Psoas muscle (tissue), 8 donors: ENCODE results near the gene ULBP2. TPM values are rescaled to one million over a fixed set of nuclear protein-coding genes. Genes with fewer than 3 reads are reported as not detected.
A peak's percentile ranks its signal among the peaks of the same experiment; 100 is the strongest.
"Not testable (repeated sequence)": the region's sequence is repeated elsewhere in the genome, so short reads cannot be mapped to it uniquely, and the experiment has no call there.

Experiments used
- ATAC-seq, 4 donors: fragments of 200-7000 bp; cut with Tn5 transposase; one replicate each; pipeline ENCODE4 v1.9.1; 2020; ENCODE audit warnings: moderate library complexity in 3 of 4, mild to moderate bottlenecking in 2 of 4
- DNase-seq, 2 donors: peaks; one replicate each; pipeline ENCODE4 v3.0.0-alpha.2; 2020
- H3K27ac ChIP-seq: fragments of 200-600 bp; one replicate; pipeline ENCODE4 v1.8.0; 2022
- H3K27me3 ChIP-seq, 3 donors: fragments of 200-600 bp in 1 of 3; one replicate each; pipeline versions ENCODE4 v1.6.1 to v1.8.0; 2013 to 2022; ENCODE audit warnings: low read length in 2 of 3, mild to moderate bottlenecking in 2 of 3, moderate library complexity in 1 of 3; ENCODE audit not compliant: insufficient read depth in 3 of 3
- H3K36me3 ChIP-seq, 2 donors: fragments of 200-600 bp in 1 of 2; one replicate each; pipeline versions ENCODE4 v1.6.1 to v1.8.0; 2013 to 2022; ENCODE audit warnings: low read depth in 1 of 2, mild to moderate bottlenecking in 1 of 2, moderate library complexity in 1 of 2; ENCODE audit not compliant: insufficient read depth in 1 of 2
- H3K4me1 ChIP-seq: fragments of 200-600 bp; one replicate; pipeline ENCODE4 v1.8.0; 2022
- H3K4me3 ChIP-seq: fragments of 200-600 bp; one replicate; pipeline ENCODE4 v1.8.0; 2022; ENCODE audit warnings: mild to moderate bottlenecking
- H3K9me3 ChIP-seq: fragments of 200-600 bp; one replicate; pipeline ENCODE4 v1.8.0; 2022
- WGBS, 3 donors: extraction: QIAGEN DNeasy Blood & Tissue Kit; methylation state at CpG; one replicate each; pipeline versions ENCODE4 v1.1.6 to v1.1.7; 2013; 5-methylcytosine and 5-hydroxymethylcytosine counted together
- intact Hi-C, 2 donors: fragments of 100-400 bp; cut with DNase I; formaldehyde crosslinking; loops; one replicate each; pipeline versions ENCODE4 v1.11.0 to v1.14.2; 2022
- polyA plus RNA-seq, 3 donors: library from polyadenylated mRNA; stranded (reverse); fragments of 200-250 nt; gene quantifications; one replicate each; pipeline ENCODE4 v1.2.3, GENCODE V29; 2013
- total RNA-seq, 4 donors: library from RNA; stranded (reverse); fragmentation: NEBNext Ultra II Directional in 2 of 4; extraction: Animal tissue kit (Norgen Biotek cat#: 25700) in 2 of 4; gene quantifications; one replicate each; pipeline versions ENCODE4 v1.2.1 to v1.2.4, GENCODE V29; 2021 to 2023
- TF ChIP-seq, protein P1 (sequence below): fragments of 200-600 bp; IDR thresholded peaks from one replicate; pipeline ENCODE4 v1.8.0; 2022; ENCODE audit warnings: antibody characterized with exemption
- donor health status: healthy with polysubstance abuse.
- donor health status: DM: no; HTN: no; CAD: no; lungs with moderate emphysema.
- donor health status: Bipolar disorder and iron deficiency.
- donor health status: healthy.
- donor health status: DM: yes; HTN: yes; CAD: no.
- donor health status: DM: no; HTN: no; CAD: no.
- donor health status: DM: no; HTN: no; CAD: no.
- donor health status: DM: yes; HTN: yes; CAD: no.

The ULBP2 gene
- total and polyA plus RNA-seq, 7 donors = 0.17 to 0.81 (median 0.64) TPM; not detected in 1

DNA sequence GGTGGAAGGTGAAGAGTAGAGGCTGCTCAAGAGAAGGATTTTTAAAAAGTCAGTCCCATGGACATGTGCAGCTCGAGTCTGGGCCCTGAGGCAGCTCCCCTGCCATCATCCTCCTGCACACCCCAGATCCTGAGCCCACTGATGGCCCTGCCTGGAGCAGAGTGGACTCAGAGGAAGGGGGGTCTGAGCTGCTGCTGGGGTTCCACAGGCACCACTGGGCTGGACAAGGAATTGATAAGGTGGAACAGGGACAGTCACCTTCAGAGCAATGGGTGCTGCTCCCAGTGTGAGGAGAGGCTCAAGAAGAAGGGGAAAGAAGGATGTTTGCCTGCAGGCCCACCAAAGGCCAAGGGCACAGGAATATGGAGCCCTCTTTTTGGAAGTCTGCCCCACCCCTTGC, 6.2 kb downstream of the ULBP2 start:
- Histone ChIP-seq H3K27me3 (peaks cover 0 to 31% (median 2%) of the 10 kb centered on the region in 3 donors), H3K4me3 (no peak overlapping the region), H3K36me3 (no peaks in the 10 kb centered on the region), H3K27ac (no peak overlapping the region), H3K4me1 (no peaks in the 10 kb centered on the region), H3K9me3 (no peaks in the 10 kb centered on the region)
- ATAC-seq (no peak), DNase-seq (no peak)
- intact Hi-C loops = no loop called here
- 83 to 100% (median 91%) methylated on average over 1 of the region's 1 CpG for WGBS, 3 donors
- TF ChIP-seq, protein P1, sequence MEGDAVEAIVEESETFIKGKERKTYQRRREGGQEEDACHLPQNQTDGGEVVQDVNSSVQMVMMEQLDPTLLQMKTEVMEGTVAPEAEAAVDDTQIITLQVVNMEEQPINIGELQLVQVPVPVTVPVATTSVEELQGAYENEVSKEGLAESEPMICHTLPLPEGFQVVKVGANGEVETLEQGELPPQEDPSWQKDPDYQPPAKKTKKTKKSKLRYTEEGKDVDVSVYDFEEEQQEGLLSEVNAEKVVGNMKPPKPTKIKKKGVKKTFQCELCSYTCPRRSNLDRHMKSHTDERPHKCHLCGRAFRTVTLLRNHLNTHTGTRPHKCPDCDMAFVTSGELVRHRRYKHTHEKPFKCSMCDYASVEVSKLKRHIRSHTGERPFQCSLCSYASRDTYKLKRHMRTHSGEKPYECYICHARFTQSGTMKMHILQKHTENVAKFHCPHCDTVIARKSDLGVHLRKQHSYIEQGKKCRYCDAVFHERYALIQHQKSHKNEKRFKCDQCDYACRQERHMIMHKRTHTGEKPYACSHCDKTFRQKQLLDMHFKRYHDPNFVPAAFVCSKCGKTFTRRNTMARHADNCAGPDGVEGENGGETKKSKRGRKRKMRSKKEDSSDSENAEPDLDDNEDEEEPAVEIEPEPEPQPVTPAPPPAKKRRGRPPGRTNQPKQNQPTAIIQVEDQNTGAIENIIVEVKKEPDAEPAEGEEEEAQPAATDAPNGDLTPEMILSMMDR = no peak

DNA sequence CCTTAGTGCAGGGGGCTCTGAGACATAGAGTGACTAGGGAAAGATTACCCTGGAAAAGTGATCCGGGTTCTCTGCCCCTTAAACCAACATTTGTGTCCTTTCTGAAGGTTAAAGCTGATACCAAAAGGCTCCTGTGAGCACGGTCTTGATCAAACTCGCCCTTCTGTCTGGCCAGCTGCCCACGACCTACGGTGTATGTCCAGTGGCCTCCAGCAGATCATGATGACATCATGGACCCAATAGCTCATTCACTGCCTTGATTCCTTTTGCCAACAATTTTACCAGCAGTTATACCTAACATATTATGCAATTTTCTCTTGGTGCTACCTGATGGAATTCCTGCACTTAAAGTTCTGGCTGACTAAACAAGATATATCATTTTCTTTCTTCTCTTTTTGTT, 6.8 kb downstream of the ULBP2 start:
- no peak for ATAC-seq

GRCh38 chr6:149950423-149950822, 8.6 kb downstream of the ULBP2 start:
- Histone ChIP-seq H3K36me3 (no peaks in the 10 kb centered on the region), H3K4me1 (no peaks in the 10 kb centered on the region), H3K27me3 (peaks cover 0 to 52% (median 7%) of the 10 kb centered on the region in 3 donors), H3K27ac (no peak overlapping the region), H3K4me3 (no peak overlapping the region), H3K9me3 (no peaks in the 10 kb centered on the region)
- 32 to 46% (median 43%) methylated on average over 8 of the region's 8 CpGs for WGBS, 3 donors
- intact Hi-C loops = no loop called here
- DNase-seq (no peak), ATAC-seq (no peak)
- TF ChIP-seq, protein P1 = no peak

More for the DNA sequence above, 6.8 kb downstream of the ULBP2 start:
- Histone ChIP-seq H3K27me3 (peaks cover 0 to 37% (median 2%) of the 10 kb centered on the region in 3 donors), H3K4me3 (no peak overlapping the region), H3K4me1 (no peaks in the 10 kb centered on the region), H3K36me3 (no peaks in the 10 kb centered on the region), H3K9me3 (no peaks in the 10 kb centered on the region), H3K27ac (no peak overlapping the region)
- TF ChIP-seq, protein P1 = no peak
- intact Hi-C loops = no loop called here
- no peak for DNase-seq
- WGBS, 3 donors = 80 to 85% (median 81%) methylated on average over 5 of the region's 5 CpGs

DNA sequence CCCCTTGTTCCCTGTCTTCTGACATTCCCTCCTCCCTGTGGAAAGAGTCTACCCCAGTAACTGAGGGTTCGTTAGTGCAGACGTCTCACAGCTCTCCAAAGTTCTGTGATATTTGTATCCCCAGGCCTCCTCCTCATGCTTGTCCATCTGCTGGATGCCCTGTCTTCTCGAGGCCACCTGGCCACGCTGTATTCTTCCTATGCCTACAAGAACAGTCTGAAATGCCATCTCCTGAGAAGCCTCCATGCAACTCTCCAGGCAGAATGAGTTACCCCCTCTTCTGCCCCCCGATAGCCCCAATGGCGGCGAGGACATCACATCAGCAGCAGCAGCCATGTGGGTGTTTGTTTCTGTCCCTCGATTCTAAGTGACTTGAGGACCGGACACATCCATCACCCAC, 9.3 kb downstream of the ULBP2 start:
- H3K4me3 ChIP-seq = no peak overlapping the region
- H3K27me3 ChIP-seq = peaks cover 0 to 59% (median 7%) of the 10 kb centered on the region in 3 donors
- DNase-seq = no peak
- H3K36me3 ChIP-seq = no peaks in the 10 kb centered on the region
- no peaks in the 10 kb centered on the region for H3K4me1 ChIP-seq
- intact Hi-C loops = no loop called here
- H3K9me3 ChIP-seq = no peaks in the 10 kb centered on the region
- no peak for ATAC-seq
- TF ChIP-seq, protein P1 = no peak
- 66 to 71% (median 70%) methylated on average over 9 of the region's 9 CpGs for WGBS, 3 donors
- H3K27ac ChIP-seq = no peak overlapping the region

GRCh38 chr6:149951626-149952025, 9.8 kb downstream of the ULBP2 start:
- DNase-seq (no peak), ATAC-seq (no peak)
- Histone ChIP-seq H3K36me3 (no peaks in the 10 kb centered on the region), H3K9me3 (no peaks in the 10 kb centered on the region), H3K4me3 (no peak overlapping the region), H3K4me1 (no peaks in the 10 kb centered on the region), H3K27me3 (peaks cover 0 to 62% (median 7%) of the 10 kb centered on the region in 3 donors), H3K27ac (no peak overlapping the region)
- intact Hi-C loops = no loop called here
- 67 to 88% (median 77%) methylated on average over 3 of the region's 3 CpGs for WGBS, 3 donors
- TF ChIP-seq, protein P1 = no peak

DNA sequence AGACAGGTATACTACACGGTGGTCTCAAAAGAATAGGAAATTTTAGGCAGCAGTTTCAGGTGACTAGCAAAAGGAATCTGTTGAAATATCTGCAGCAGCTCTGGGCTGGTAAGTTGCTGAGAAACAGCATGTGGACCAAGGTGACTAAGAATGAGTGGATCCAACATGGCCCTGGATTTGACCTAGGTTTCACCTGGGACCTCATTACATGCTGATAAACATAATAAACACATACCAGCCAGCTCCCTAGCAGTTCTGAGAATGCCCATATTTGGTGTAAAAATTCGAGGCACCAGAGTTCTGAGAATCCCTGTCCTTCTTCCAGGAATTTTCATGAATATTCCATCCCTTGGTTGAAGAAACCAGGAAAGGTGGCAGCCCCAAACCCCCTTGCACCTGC, 11.6 kb downstream of the ULBP2 start:
- intact Hi-C loops, ATAC-seq, H3K27ac ChIP-seq, H3K9me3 ChIP-seq, DNase-seq, H3K4me3 ChIP-seq, H3K4me1 ChIP-seq, H3K36me3 ChIP-seq: not testable (repeated sequence)
- 27 to 47% (median 28%) methylated on average over 2 of the region's 2 CpGs for WGBS, 3 donors
- H3K27me3 ChIP-seq = peaks cover 0 to 71% (median 7%) of the 10 kb centered on the region in 3 donors

DNA sequence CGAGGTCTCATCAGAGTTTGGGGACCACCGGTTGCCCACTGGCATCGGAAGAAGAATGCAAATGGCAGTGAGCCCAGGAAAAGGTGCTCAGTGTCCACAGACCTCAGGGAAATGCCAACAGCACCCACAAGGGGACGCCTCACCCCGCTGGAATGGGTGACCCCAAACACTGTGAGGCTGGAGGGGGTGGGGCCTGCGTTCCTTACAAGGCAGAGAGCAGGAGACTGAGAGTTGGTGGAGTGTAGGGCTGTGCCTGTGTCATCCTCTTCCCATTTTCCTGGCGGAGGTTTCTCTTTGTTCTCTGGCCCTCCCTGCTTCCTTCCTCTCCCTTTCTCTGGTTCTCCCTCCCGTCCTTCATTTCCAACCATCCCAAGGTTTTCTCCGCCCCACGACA, 12.1 kb downstream of the ULBP2 start:
- peak; percentile 40 to 65 (median 58) for ATAC-seq
- H3K27ac ChIP-seq, H3K9me3 ChIP-seq, H3K4me1 ChIP-seq, intact Hi-C loops, DNase-seq, H3K4me3 ChIP-seq, H3K36me3 ChIP-seq: not testable (repeated sequence)
- H3K27me3 ChIP-seq = peaks cover 0 to 73% (median 7%) of the 10 kb centered on the region in 3 donors
- 0 to 11% (median 0%) methylated on average over 1 to 3 of the region's 10 CpGs for WGBS, 3 donors
